ENCODE results near the gene TNNC2. TPM values are rescaled to one million over a fixed set of nuclear protein-coding genes. Genes with fewer than 3 reads are reported as not detected.

The TNNC2 gene
- total and polyA plus RNA-seq, 2 experiments from 2014 or later: 0.59 to 32.5 TPM

DNA sequence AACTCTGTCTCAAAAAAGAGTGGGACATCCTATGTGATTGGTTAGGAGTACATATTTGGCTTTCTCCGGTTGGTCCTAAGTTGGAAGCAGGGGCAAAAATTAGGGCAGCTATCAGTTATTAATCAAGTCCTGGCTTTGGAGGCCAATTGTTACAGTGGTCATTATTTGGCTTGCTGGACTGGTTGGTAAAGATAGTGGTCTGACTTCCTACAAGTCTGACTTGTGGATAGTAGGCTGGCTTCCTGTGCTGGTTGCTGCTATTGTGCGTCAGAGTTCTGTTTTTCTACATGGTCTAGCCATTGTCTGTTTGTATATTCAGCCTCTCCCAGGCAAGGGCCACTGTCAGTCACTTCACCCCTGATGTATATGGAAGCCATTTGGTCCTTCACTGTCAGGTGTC is 23.1 kb upstream of the TNNC2 start:
- no peak overlapping the region for H2AFZ ChIP-seq
- H4K20me1 ChIP-seq (replicated peaks; ENCODE audit: insufficient read depth): no peaks in the 10 kb centered on the region
- no peak overlapping the region for H3K4me3 ChIP-seq
- H3K27ac ChIP-seq (ENCODE audit: low read depth): no peak overlapping the region
- no peak for DNase-seq (ENCODE audit: low spot score)
- Mint-ChIP-seq H3K36me3 (ENCODE audit: low read depth) (peaks cover 36% of the 10 kb centered on the region), H3K9me3 (no peaks in the 10 kb centered on the region), H3K4me3 (no peak overlapping the region), H3K27me3 (ENCODE audit: insufficient read depth, low read depth, poor library complexity) (peaks cover 13% of the 10 kb centered on the region), H3K27ac (no peak overlapping the region), H3K4me1 (peaks cover 34% of the 10 kb centered on the region)
- H3K4me1 ChIP-seq (ENCODE audit: insufficient read depth): peaks cover 28% of the 10 kb centered on the region
- no peaks in the 10 kb centered on the region for H3K27me3 ChIP-seq (ENCODE audit: insufficient read depth)
- H3F3A ChIP-seq (replicated peaks; ENCODE audit: low read depth): no peaks in the 10 kb centered on the region; the same call in 1 of the 2 replicates
- H3K4me2 ChIP-seq: no peak overlapping the region
- peaks cover 19% of the 10 kb centered on the region for H3K79me2 ChIP-seq (replicated peaks; ENCODE audit: insufficient read depth)
- H3K36me3 ChIP-seq (ENCODE audit: insufficient read depth): peaks cover 10% of the 10 kb centered on the region
- TF ChIP-seq STAT1 (IDR thresholded peaks at IDR 0.05; ENCODE audit: unreplicated experiment) (no peak), JUNB (IDR thresholded peaks at IDR 0.05; ENCODE audit: unreplicated experiment) (no peak), EZH2 (IDR thresholded peaks at IDR 0.05; ENCODE audit: low read depth, unreplicated experiment) (no peak), NANOG (IDR thresholded peaks at IDR 0.05; ENCODE audit: borderline replicate concordance) (no peak), ZNF331 (CRISPR knock-in tag; IDR thresholded peaks at IDR 0.05; ENCODE audit: low read depth) (no peak), CREB1 (CRISPR knock-in tag; IDR thresholded peaks at IDR 0.05; ENCODE audit: low read depth) (no peak), POLR2AphosphoS5 (IDR thresholded peaks at IDR 0.05; ENCODE audit: low read depth) (no peak), EZH2phosphoT487 (IDR thresholded peaks at IDR 0.05; ENCODE audit: unreplicated experiment) (no peak)
- TF ChIP-seq, protein P1, sequence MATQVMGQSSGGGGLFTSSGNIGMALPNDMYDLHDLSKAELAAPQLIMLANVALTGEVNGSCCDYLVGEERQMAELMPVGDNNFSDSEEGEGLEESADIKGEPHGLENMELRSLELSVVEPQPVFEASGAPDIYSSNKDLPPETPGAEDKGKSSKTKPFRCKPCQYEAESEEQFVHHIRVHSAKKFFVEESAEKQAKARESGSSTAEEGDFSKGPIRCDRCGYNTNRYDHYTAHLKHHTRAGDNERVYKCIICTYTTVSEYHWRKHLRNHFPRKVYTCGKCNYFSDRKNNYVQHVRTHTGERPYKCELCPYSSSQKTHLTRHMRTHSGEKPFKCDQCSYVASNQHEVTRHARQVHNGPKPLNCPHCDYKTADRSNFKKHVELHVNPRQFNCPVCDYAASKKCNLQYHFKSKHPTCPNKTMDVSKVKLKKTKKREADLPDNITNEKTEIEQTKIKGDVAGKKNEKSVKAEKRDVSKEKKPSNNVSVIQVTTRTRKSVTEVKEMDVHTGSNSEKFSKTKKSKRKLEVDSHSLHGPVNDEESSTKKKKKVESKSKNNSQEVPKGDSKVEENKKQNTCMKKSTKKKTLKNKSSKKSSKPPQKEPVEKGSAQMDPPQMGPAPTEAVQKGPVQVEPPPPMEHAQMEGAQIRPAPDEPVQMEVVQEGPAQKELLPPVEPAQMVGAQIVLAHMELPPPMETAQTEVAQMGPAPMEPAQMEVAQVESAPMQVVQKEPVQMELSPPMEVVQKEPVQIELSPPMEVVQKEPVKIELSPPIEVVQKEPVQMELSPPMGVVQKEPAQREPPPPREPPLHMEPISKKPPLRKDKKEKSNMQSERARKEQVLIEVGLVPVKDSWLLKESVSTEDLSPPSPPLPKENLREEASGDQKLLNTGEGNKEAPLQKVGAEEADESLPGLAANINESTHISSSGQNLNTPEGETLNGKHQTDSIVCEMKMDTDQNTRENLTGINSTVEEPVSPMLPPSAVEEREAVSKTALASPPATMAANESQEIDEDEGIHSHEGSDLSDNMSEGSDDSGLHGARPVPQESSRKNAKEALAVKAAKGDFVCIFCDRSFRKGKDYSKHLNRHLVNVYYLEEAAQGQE (IDR thresholded peaks at IDR 0.05; ENCODE audit: unreplicated experiment): no peak
- TF ChIP-seq, protein P2, sequence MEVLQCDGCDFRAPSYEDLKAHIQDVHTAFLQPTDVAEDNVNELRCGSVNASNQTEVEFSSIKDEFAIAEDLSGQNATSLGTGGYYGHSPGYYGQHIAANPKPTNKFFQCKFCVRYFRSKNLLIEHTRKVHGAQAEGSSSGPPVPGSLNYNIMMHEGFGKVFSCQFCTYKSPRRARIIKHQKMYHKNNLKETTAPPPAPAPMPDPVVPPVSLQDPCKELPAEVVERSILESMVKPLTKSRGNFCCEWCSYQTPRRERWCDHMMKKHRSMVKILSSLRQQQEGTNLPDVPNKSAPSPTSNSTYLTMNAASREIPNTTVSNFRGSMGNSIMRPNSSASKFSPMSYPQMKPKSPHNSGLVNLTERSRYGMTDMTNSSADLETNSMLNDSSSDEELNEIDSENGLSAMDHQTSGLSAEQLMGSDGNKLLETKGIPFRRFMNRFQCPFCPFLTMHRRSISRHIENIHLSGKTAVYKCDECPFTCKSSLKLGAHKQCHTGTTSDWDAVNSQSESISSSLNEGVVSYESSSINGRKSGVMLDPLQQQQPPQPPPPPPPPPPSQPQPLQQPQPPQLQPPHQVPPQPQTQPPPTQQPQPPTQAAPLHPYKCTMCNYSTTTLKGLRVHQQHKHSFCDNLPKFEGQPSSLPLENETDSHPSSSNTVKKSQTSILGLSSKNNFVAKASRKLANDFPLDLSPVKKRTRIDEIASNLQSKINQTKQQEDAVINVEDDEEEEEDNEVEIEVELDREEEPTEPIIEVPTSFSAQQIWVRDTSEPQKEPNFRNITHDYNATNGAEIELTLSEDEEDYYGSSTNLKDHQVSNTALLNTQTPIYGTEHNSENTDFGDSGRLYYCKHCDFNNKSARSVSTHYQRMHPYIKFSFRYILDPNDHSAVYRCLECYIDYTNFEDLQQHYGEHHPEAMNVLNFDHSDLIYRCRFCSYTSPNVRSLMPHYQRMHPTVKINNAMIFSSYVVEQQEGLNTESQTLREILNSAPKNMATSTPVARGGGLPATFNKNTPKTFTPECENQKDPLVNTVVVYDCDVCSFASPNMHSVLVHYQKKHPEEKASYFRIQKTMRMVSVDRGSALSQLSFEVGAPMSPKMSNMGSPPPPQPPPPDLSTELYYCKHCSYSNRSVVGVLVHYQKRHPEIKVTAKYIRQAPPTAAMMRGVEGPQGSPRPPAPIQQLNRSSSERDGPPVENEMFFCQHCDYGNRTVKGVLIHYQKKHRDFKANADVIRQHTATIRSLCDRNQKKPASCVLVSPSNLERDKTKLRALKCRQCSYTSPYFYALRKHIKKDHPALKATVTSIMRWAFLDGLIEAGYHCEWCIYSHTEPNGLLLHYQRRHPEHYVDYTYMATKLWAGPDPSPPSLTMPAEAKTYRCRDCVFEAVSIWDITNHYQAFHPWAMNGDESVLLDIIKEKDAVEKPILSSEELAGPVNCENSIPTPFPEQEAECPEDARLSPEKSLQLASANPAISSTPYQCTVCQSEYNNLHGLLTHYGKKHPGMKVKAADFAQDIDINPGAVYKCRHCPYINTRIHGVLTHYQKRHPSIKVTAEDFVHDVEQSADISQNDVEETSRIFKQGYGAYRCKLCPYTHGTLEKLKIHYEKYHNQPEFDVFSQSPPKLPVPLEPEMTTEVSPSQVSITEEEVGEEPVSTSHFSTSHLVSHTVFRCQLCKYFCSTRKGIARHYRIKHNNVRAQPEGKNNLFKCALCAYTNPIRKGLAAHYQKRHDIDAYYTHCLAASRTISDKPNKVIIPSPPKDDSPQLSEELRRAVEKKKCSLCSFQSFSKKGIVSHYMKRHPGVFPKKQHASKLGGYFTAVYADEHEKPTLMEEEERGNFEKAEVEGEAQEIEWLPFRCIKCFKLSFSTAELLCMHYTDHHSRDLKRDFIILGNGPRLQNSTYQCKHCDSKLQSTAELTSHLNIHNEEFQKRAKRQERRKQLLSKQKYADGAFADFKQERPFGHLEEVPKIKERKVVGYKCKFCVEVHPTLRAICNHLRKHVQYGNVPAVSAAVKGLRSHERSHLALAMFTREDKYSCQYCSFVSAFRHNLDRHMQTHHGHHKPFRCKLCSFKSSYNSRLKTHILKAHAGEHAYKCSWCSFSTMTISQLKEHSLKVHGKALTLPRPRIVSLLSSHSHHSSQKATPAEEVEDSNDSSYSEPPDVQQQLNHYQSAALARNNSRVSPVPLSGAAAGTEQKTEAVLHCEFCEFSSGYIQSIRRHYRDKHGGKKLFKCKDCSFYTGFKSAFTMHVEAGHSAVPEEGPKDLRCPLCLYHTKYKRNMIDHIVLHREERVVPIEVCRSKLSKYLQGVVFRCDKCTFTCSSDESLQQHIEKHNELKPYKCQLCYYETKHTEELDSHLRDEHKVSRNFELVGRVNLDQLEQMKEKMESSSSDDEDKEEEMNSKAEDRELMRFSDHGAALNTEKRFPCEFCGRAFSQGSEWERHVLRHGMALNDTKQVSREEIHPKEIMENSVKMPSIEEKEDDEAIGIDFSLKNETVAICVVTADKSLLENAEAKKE (CRISPR knock-in tag; IDR thresholded peaks at IDR 0.05): no peak
- TF ChIP-seq, protein P3, sequence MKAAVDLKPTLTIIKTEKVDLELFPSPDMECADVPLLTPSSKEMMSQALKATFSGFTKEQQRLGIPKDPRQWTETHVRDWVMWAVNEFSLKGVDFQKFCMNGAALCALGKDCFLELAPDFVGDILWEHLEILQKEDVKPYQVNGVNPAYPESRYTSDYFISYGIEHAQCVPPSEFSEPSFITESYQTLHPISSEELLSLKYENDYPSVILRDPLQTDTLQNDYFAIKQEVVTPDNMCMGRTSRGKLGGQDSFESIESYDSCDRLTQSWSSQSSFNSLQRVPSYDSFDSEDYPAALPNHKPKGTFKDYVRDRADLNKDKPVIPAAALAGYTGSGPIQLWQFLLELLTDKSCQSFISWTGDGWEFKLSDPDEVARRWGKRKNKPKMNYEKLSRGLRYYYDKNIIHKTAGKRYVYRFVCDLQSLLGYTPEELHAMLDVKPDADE (IDR thresholded peaks at IDR 0.05): no peak
- no peaks in the 10 kb centered on the region for H3K9me2 ChIP-seq (ENCODE audit: insufficient read depth)
- ATAC-seq: no peak

Data from GM23338 (cell line).